Neural progenitor cell (in vitro differentiated cells): ENCODE data around the gene NT5DC2. TPM values are rescaled to one million over a fixed set of nuclear protein-coding genes. Genes with fewer than 3 reads are reported as not detected.
A peak's percentile ranks its signal among the peaks of the same experiment; 100 is the strongest.

Source experiments
- DNase-seq: peaks from one replicate; pipeline ENCODE4 v3.0.0-alpha.2; 2016; ENCODE audit warnings: low spot score
- H2AFZ ChIP-seq: fragments of 200-600 bp; sonication (generic); replicated peaks from 2 replicates; pipeline ENCODE4 v1.6.1; 2016; ENCODE audit warnings: antibody characterized with exemption
- H3F3A ChIP-seq: fragments of 200-600 bp; sonication (generic); 2 replicates; pipeline ENCODE4 v1.6.1; 2016; ENCODE audit warnings: antibody characterized with exemption, low read depth
- H3K27ac ChIP-seq: fragments of 200-600 bp; sonication (generic); 2 replicates; pipeline ENCODE4 v1.5.1; 2016; ENCODE audit warnings: mild to moderate bottlenecking
- H3K27me3 ChIP-seq: fragments of 200-600 bp; sonication (generic); 2 replicates; pipeline ENCODE4 v1.6.1; 2016; ENCODE audit warnings: mild to moderate bottlenecking, moderate library complexity
- H3K36me3 ChIP-seq: fragments of 200-600 bp; sonication (generic); 2 replicates; pipeline ENCODE4 v1.5.1; 2016
- H3K4me1 ChIP-seq: fragments of 200-600 bp; sonication (generic); 2 replicates; pipeline ENCODE4 v1.6.1; 2016; ENCODE audit warnings: mixed run types
- H3K4me2 ChIP-seq: fragments of 200-600 bp; sonication (generic); 2 replicates; pipeline ENCODE4 v1.6.1; 2016
- H3K4me3 ChIP-seq: fragments of 200-600 bp; sonication (generic); 2 replicates; pipeline ENCODE4 v1.5.1; 2016
- H3K79me2 ChIP-seq: fragments of 200-600 bp; sonication (generic); 2 replicates; pipeline ENCODE4 v1.6.1; 2016; ENCODE audit warnings: low read depth
- H3K9ac ChIP-seq: fragments of 200-600 bp; sonication (generic); 2 replicates; pipeline ENCODE4 v1.6.1; 2016
- H3K9me3 ChIP-seq: fragments of 200-600 bp; sonication (generic); 2 replicates; pipeline ENCODE4 v1.5.1; 2016; ENCODE audit warnings: low read depth
- H4K20me1 ChIP-seq: fragments of 200-600 bp; sonication (generic); 2 replicates; pipeline ENCODE4 v1.6.1; 2016; ENCODE audit warnings: low read depth
- H3K27ac Mint-ChIP-seq: 3 replicates; pipeline ENCODE4 v1.8.0; 2021; ENCODE audit warnings: mixed read lengths
- H3K27me3 Mint-ChIP-seq: 2 replicates; pipeline ENCODE4 v1.8.0; 2022; ENCODE audit warnings: low read depth, mild to moderate bottlenecking, inconsistent platforms, moderate library complexity, mixed read lengths; ENCODE audit not compliant: insufficient read depth
- H3K36me3 Mint-ChIP-seq: 3 replicates; pipeline ENCODE4 v1.8.0; 2021; ENCODE audit warnings: mixed read lengths
- H3K4me1 Mint-ChIP-seq: 3 replicates; pipeline ENCODE4 v1.8.0; 2021; ENCODE audit warnings: mixed read lengths
- H3K4me3 Mint-ChIP-seq: 3 replicates; pipeline ENCODE4 v1.8.0; 2021; ENCODE audit warnings: mild to moderate bottlenecking, moderate library complexity, mixed read lengths
- H3K9me3 Mint-ChIP-seq: 3 replicates; pipeline ENCODE4 v1.8.0; 2020; ENCODE audit warnings: mixed read lengths
- CTCF ChIP-seq: fragments of 200-600 bp; sonication (generic); IDR thresholded peaks from 2 replicates; pipeline ENCODE4 v1.5.1; 2017; ENCODE audit warnings: antibody characterized with exemption, mild to moderate bottlenecking
- EZH2 ChIP-seq: fragments of 200-600 bp; sonication (generic); IDR thresholded peaks from 2 replicates; pipeline ENCODE4 v1.6.1; 2017; ENCODE audit warnings: antibody characterized with exemption, mild to moderate bottlenecking, moderate library complexity
- EZH2phosphoT487 ChIP-seq: fragments of 200-600 bp; sonication (generic); IDR thresholded peaks from 2 replicates; pipeline ENCODE4 v1.6.1; 2017; ENCODE audit warnings: antibody characterized with exemption
- total RNA-seq: library from RNA; depleted of rRNA; stranded (reverse); fragments of >200 nt; gene quantifications from 2 replicates; pipeline ENCODE4 v1.2.3, GENCODE V29; 2015; ENCODE audit warnings: low replicate concordance

Gene NT5DC2
- total RNA-seq, 1 donor from 2014 or later, result 210 TPM

GRCh38 chr3:52529376-52530333 is 4.0 kb downstream of the NT5DC2 start:
- Histone ChIP-seq H3F3A (peaks cover 8% of the 10 kb centered on the region), H3K9me3 (no peaks in the 10 kb centered on the region), H3K36me3 (no peaks in the 10 kb centered on the region), H3K4me1 (peaks cover 18% of the 10 kb centered on the region), H3K4me2 (no peak overlapping the region), H2AFZ (no peak overlapping the region), H4K20me1 (peaks cover 54% of the 10 kb centered on the region), H3K79me2 (peaks cover 40% of the 10 kb centered on the region), H3K9ac (no peak overlapping the region), H3K27ac (no peak overlapping the region), H3K4me3 (no peak overlapping the region), H3K27me3 (no peaks in the 10 kb centered on the region)
- Mint-ChIP-seq H3K9me3 (no peaks in the 10 kb centered on the region), H3K36me3 (peaks cover 5% of the 10 kb centered on the region), H3K4me3 (no peak overlapping the region), H3K27ac (peak overlapping the region; percentile 54), H3K4me1 (peaks cover 27% of the 10 kb centered on the region), H3K27me3 (peaks cover 8% of the 10 kb centered on the region)
- TF ChIP-seq EZH2 (no peak), CTCF (no peak), EZH2phosphoT487 (no peak)
- no peak for DNase-seq

- Mint-ChIP-seq H3K36me3 (peaks cover 12% of the 10 kb centered on the region), H3K4me1 (peaks cover 25% of the 10 kb centered on the region), H3K4me3 (no peak overlapping the region), H3K9me3 (no peaks in the 10 kb centered on the region), H3K27ac (no peak overlapping the region), H3K27me3 (peaks cover 8% of the 10 kb centered on the region)
- no peaks in the 10 kb centered on the region for H3F3A ChIP-seq
- H3K9ac ChIP-seq, result no peak overlapping the region
- H3K27ac ChIP-seq, result no peak overlapping the region
- H3K4me3 ChIP-seq, result no peak overlapping the region
- H3K9me3 ChIP-seq, result no peaks in the 10 kb centered on the region
- peaks cover 40% of the 10 kb centered on the region for H3K79me2 ChIP-seq
- DNase-seq, result peak; percentile 1
- H2AFZ ChIP-seq, result no peak overlapping the region
- no peak for TF ChIP-seq CTCF
- TF ChIP-seq EZH2phosphoT487, result no peak
- TF ChIP-seq EZH2, result no peak
- H3K4me1 ChIP-seq, result peaks cover 13% of the 10 kb centered on the region
- H3K4me2 ChIP-seq, result no peak overlapping the region
- H3K27me3 ChIP-seq, result no peaks in the 10 kb centered on the region
- no peaks in the 10 kb centered on the region for H3K36me3 ChIP-seq
- peaks cover 54% of the 10 kb centered on the region for H4K20me1 ChIP-seq
These were observed 4.9 kb downstream of the NT5DC2 start for GRCh38 chr3:52528586-52529375.

GRCh38 chr3:52527732-52528585 is 5.7 kb downstream of the NT5DC2 start:
- no peaks in the 10 kb centered on the region for H3K9me3 ChIP-seq
- H3K36me3 ChIP-seq, result no peaks in the 10 kb centered on the region
- no peak overlapping the region for H2AFZ ChIP-seq
- peaks cover 25% of the 10 kb centered on the region for H3K4me1 Mint-ChIP-seq
- H3K4me2 ChIP-seq, result no peak overlapping the region
- H3K4me1 ChIP-seq, result peaks cover 13% of the 10 kb centered on the region
- no peak overlapping the region for H3K27ac ChIP-seq
- no peak overlapping the region for H3K4me3 Mint-ChIP-seq
- peaks cover 54% of the 10 kb centered on the region for H4K20me1 ChIP-seq
- H3K27ac Mint-ChIP-seq, result no peak overlapping the region
- peaks cover 12% of the 10 kb centered on the region for H3K36me3 Mint-ChIP-seq
- H3F3A ChIP-seq, result no peaks in the 10 kb centered on the region
- DNase-seq, result no peak
- H3K9me3 Mint-ChIP-seq, result no peaks in the 10 kb centered on the region
- H3K9ac ChIP-seq, result no peak overlapping the region
- H3K4me3 ChIP-seq, result no peak overlapping the region
- peaks cover 8% of the 10 kb centered on the region for H3K27me3 Mint-ChIP-seq
- H3K79me2 ChIP-seq, result peaks cover 36% of the 10 kb centered on the region
- no peaks in the 10 kb centered on the region for H3K27me3 ChIP-seq
- TF ChIP-seq CTCF, result no peak
- TF ChIP-seq EZH2, result no peak
- no peak for TF ChIP-seq EZH2phosphoT487
